Measurements from ENCODE around the gene SLC39A12.

Gene SLC39A12

GRCh38 chr10:17965649-17966235 is 14.0 kb downstream of the SLC39A12 start:
- DNase-seq, result no peak

DNA sequence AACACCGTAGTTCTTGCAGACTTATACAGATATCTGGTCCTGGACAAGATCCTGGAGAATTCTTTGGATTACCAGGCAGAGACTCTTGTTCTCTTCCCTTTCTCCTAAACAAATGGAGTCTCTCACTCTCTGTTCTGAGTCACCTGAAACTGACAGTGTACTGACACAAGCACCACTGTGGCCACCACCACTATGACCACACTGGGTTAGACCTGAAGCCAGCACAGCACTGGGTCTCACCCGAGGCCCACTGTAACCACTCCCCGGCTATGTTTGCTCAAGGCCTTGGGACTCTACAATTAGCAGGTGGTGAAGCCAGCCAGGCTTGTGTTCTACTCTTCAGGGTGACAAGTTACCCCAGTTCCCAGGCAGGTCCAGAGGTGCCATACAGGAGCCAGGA is 22.8 kb downstream of the SLC39A12 start:
- no peak for DNase-seq

- DNase-seq, result no peak
Measured at GRCh38 chr10:17980846-17981565, 29.3 kb downstream of the SLC39A12 start.

DNA sequence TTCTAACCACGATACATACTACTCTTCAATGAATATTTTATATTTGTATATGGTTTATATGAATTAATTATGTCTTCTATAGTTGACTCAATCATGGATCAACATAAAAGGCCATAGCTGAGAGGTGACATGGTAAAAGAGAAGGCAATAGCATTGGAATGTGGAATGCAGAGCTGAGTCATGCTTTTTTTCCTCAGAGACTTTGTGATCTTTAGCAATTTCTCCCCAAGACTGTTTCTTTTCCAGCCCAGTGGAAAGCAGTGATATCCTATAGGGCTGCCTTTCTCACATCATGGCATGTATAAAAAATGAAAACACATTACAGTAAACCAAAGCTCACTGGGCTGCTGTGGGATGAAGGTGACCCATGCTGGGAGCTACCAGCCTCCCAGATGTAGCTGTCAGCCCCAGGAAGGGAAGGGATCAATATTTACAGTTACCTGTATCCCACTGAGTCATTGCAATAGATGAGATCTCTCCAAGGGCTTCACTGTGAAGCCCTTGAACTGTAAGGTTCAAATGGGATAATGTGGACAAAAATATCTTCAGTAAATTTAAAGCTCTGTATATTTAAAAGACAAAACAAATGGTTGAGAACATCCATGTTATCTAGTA is 30.2 kb downstream of the SLC39A12 start:
- DNase-seq, result no peak

GRCh38 chr10:17984056-17984455 is 32.3 kb downstream of the SLC39A12 start:
- no peak for DNase-seq

DNA sequence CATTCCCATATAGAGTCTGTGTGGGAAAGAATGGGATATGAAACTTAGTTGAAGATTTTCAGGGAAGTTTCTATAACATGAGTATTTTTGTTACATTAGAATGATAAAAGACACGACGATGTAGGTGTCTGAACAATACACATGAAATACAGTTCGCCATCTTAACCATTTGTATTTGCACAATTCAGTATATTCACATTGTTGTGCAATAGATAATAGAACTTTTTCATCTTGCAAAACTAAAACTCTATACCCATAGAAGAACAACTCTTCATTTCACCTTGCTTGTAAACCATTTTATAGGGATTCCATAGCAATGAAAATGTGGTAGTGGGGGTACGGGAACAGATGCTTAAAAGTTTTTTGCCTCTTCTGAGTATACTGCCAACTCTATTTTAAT is 32.8 kb downstream of the SLC39A12 start:
- DNase-seq, result no peak

DNA sequence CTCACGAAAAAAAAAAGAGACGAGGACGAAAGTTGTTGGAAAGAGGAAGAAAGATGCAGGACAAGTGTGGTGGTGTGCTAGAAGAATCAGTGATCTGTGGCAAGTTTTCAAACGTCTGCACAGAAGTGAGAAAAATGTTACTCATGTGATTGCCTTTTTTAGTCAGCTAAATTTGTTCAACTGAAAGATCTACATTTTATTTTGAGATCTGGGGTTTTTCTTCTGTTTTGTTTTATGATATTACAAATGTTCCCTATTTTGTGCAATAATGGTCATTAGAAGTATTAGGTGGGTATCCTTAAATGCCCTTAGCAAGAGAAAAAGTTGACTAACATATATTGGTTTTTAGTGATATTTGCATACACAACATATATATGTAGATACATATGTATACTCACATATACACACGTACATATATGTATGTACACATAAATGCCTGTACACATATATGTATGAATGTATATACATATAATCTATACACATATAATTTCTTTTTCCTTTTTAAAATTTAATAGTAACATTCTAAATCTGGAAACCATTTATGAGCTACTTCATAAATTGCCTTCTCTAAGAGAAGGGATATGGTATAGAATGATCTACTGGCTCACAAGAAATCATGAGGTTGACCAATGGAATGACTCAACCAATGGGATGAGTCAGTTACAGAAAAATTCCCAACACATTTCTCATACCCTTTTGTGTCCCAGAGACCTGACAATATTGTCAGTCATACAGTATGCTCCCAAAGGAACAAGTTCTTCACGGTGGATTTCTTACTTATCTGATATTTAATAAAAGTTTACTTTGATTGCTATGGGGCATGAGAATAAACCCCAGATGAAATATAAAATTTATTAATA is 38.4 kb downstream of the SLC39A12 start:
- DNase-seq, result no peak

- no peak for DNase-seq
Measured at GRCh38 chr10:17992266-17992665, 40.5 kb downstream of the SLC39A12 start.

DNA sequence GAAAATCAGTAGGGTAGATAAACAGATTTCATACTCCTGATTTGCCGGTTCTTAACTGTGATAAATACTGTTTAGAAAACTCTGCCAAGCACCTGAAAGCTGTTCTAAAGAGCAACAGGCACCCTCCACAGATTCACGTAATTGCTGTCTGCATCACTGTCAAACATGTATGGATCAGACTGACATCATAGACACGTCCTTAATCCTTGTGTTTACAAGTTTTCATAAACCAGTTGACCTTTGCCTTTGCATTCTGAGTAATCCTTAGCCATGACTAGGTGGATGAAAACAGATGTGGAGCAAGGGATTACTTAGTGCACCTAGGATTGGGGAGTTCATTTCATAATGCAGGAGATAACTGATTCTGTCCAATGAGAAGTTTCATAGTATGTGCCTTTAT is 41.6 kb downstream of the SLC39A12 start:
- DNase-seq, result no peak

DNA sequence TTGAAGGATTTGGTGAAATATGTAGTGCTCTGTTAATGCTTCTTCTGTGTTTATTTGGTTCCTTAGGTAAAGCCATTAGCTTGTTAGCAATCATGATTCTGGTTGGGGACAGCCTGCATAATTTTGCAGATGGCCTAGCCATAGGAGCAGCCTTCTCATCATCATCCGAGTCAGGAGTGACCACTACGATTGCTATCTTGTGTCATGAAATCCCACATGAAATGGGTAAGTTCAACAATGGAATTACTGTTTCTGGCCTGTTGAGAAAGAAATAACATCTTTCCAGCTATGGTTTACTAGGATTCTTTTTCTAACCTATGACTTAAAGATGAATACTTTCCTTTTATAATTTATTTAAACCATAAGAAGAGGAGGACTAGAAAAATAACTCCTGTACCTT is 48.9 kb downstream of the SLC39A12 start:
- DNase-seq, result no peak

DNA sequence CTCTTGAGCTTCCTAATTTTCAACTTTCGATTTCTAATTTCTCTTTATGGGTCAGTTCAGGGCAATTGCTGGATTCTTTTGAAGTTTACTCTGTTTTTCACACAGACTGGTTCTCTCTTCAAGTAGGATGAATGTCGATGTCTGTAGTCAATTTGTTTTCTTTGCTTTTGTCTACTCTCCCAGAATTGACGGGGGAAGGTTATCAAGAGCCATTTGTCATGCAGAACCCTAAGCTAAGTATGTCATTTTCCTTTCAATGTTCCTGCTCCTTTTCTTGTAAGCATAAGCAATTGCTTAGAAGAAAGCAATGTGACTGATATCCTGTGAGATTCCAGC is 53.7 kb downstream of the SLC39A12 start:
- DNase-seq, result no peak

DNA sequence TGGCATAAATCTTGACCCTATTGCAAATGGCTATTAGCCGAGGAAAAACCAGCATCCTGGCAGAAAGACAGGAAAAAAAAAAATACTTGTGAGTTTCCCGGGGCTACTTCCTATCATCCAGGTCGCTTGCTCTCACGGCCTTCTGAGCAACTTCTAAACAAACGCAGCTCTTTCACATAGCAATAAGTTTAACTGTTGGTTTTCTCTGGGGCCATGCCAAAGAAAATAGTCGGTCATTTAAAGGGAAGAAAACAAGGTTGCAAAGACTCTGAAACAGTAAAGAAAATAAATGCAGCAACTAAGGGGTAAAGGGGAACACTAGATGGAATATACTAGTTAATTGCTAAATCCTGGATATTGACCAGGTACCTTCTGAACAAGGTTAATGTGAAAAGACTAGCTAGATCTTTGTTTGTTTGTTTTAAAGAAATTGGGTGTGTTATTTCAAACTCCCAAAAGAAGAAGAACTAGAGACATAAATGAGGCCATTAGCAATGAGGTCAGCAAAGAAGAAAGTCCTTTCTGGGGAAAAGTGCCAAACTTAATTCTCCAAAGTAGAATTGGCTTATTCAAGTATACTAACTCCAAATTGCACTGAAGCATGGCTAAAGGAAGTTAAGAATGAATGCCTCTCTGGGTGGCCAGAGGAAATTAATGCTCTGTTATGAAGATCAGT is 54.2 kb downstream of the SLC39A12 start:
- no peak for DNase-seq

- no peak for DNase-seq
Measured at GRCh38 chr10:18008986-18009385, 57.3 kb downstream of the SLC39A12 start.

GRCh38 chr10:18010050-18010449 is 58.3 kb downstream of the SLC39A12 start:
- no peak for DNase-seq

GRCh38 chr10:18020523-18020922 is 68.8 kb downstream of the SLC39A12 start:
- no peak for DNase-seq

GRCh38 chr10:18021725-18022480 is 70.2 kb downstream of the SLC39A12 start:
- DNase-seq, result no peak

- DNase-seq, result no peak
Measured at GRCh38 chr10:18043148-18044006, 91.7 kb downstream of the SLC39A12 start.

DNA sequence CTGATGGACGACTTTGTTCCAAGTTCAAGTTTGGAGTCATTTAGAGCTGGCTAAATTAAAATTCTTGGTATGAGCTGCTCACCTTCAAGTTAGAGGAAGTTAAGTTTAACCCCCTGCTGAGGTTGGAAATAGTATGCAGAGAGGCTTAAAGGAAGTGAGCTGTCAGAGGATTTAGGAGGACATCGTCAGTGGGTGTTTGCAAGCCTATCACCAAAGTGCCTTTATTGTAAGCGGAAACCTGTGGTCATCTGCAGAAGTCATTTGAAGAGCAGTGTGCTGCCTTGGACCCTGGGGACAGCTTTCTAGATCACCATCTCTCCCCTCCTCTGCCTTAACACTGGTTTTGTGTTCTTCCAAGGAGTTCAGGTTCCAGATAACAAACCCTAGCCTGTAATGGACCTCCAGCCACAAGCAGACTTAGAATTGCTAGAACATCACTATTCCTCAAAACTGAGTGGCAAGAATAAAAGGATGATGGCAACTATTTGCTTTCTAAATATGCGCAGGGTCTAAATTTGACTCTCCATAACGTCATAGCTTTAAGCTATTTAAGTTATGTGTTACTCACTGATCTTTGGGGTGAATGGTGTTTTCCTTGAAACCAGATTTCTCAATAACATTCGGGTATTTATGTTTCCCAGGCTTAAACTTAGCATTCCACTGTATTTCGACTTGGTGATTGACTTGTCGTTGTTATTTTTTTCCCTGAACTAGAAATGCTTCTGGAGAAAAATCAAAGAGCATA is 93.4 kb downstream of the SLC39A12 start:
- DNase-seq, result no peak

DNA sequence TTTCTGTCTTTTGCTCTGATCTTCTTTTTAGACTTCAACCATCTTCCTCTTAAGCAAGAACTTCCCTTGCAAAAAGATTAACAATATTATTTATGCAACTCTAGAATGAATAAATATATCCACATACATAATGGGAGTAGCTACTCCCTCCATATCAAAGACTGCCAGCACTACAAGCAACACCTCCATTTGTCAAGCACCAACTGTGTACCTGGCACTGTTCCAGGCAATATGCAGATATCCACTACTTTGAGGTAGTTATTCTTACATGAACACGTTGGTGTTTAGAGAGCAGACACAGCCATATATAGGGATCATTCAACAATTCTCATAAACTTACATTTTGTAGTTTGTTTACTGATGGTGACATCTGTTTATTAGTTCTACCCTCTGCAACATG is 104.9 kb downstream of the SLC39A12 start:
- no peak for DNase-seq

- DNase-seq, result no peak
Measured at GRCh38 chr10:18059826-18060559, 108.3 kb downstream of the SLC39A12 start.

Measured in NCI-H2171 (cell line).